ENCODE results near the gene CREB5. TPM values are rescaled to one million over a fixed set of nuclear protein-coding genes. Genes with fewer than 3 reads are reported as not detected.

CREB5 gene
- total RNA-seq, 4 donors from 2014 or later = 6.6 to 18.6 (median 12.6) TPM

DNA sequence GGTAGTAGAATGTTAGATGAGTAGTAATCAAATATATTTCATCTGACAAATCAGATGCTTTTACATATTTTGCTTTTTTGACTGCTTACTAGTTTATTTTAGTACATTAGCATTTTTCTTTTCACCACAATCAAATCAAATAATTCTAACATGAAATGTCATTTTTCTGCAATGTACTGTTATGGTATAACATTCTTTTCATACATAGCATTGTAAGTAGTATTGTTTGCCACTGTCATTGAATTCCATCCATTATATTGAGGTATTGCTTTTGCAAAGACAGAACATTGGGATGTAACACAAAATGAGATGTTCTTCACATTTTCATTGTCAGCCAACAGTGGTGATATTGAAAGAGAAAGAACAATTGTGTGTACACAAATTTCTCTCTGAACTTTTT, 438.4 kb downstream of the CREB5 start:
- H3K27me3 ChIP-seq = peaks cover 0 to 6% (median 2%) of the 10 kb centered on the region in 4 donors
- peaks cover 5 to 18% (median 13%) of the 10 kb centered on the region in 4 donors for H3K4me1 ChIP-seq
- DNase-seq (ENCODE audit: extremely low spot score) = no peak
- TF ChIP-seq, protein P1, sequence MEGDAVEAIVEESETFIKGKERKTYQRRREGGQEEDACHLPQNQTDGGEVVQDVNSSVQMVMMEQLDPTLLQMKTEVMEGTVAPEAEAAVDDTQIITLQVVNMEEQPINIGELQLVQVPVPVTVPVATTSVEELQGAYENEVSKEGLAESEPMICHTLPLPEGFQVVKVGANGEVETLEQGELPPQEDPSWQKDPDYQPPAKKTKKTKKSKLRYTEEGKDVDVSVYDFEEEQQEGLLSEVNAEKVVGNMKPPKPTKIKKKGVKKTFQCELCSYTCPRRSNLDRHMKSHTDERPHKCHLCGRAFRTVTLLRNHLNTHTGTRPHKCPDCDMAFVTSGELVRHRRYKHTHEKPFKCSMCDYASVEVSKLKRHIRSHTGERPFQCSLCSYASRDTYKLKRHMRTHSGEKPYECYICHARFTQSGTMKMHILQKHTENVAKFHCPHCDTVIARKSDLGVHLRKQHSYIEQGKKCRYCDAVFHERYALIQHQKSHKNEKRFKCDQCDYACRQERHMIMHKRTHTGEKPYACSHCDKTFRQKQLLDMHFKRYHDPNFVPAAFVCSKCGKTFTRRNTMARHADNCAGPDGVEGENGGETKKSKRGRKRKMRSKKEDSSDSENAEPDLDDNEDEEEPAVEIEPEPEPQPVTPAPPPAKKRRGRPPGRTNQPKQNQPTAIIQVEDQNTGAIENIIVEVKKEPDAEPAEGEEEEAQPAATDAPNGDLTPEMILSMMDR (IDR thresholded peaks at IDR 0.05) = no peak
- TF ChIP-seq POLR2A (IDR thresholded peaks at IDR 0.05; ENCODE audit: low read depth) (no peak), POLR2AphosphoS5 (IDR thresholded peaks at IDR 0.05) (no peak), EP300 (IDR thresholded peaks at IDR 0.05) (no peak)
- no peaks in the 10 kb centered on the region for H3K9me3 ChIP-seq
- no peak overlapping the region for H3K27ac ChIP-seq (replicated peaks in 1 of 4)
- intact Hi-C loops (cut with DNase I) = loop anchor here (10.0 kb wide), 2 partner anchors 226 to 316 kb away; no protein-coding TSS in a partner anchor
- no peaks in the 10 kb centered on the region for H3K36me3 ChIP-seq
- H3K4me3 ChIP-seq = no peak overlapping the region

DNA sequence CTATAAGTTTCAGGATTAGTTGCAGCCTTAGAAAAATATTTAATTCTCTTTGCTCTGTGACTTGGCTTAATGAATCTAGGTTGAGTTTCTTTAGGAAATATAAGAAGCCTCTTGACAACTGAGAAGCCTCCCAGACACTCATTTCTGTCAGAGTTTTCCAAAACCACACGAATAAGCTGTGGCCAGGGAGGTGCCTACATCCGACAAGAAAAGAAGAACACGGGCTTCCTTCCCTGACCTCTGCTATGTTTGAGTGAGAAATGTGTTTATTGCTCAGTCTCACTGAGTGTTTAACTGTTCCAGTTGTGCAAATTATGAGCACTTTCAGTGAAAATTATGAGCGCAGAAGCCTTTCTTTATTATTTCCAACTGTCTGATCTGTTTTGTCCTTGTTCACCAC, 440.8 kb downstream of the CREB5 start:
- WGBS = 43% methylated on average over 4 of the region's 4 CpGs
- Histone ChIP-seq H3K9me3 (no peaks in the 10 kb centered on the region), H3K27ac (replicated peaks in 1 of 4) (no peak overlapping the region), H3K4me3 (peak overlapping the region in 2 of 4 donors; percentile 59), H3K36me3 (no peaks in the 10 kb centered on the region), H3K27me3 (peaks cover 0 to 6% (median 2%) of the 10 kb centered on the region in 4 donors), H3K4me1 (peaks cover 5 to 19% (median 13%) of the 10 kb centered on the region in 4 donors)
- TF ChIP-seq, protein P1 (IDR thresholded peaks at IDR 0.05) = no peak
- TF ChIP-seq POLR2A (IDR thresholded peaks at IDR 0.05; ENCODE audit: low read depth) = no peak
- no peak for TF ChIP-seq POLR2AphosphoS5 (IDR thresholded peaks at IDR 0.05)
- TF ChIP-seq EP300 (IDR thresholded peaks at IDR 0.05) = no peak
- no peak for DNase-seq (ENCODE audit: extremely low spot score)
- intact Hi-C loops (cut with DNase I) = loop anchor here (2.0 to 10.0 kb wide), 3 partner anchors 228 to 554 kb away; no protein-coding TSS in a partner anchor

DNA sequence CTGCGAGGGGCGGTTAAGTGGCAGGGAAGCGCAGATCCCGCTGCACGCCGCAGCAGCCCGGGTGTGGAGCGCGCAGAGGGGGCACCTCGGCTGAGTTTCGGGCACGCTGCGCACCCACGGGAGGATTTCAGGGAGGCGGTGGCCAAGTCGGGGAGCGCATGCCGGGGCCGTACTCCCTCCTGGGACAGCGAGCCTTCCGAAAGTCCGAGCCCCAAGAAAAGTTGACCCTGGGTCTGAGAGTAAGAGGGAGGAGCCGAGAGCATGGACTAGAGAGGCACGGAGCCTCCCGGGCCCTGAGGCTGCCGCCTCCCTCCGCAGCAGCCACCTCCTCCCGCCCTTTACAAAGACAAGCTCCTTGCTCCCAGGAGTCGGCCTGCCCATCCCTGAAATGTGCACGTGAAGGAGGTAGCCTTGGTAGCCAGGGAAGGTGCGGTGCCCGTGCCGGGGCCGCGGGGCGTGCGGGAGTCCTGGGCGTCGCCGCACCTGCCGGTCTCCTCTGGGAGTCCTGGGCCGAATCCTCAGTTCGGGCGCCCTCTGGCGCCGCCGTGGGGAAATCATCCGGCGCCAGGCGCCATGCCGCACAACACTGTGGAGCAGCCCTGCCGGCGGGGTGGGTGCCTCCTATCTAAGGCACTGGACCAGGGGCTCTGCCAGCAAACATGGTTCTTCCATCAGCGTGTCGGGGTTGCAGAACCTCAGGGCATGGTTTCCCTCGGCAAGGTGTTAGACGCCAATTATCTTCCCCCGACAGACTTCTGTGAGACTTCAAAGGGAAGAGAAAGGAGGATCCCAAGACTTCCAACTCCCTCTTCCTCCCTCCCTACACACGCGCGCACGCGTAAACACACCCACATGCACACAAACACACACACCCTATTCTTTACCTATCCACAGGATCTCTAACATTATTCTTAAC, 441.8 kb downstream of the CREB5 start:
- intact Hi-C loops (cut with DNase I) = loop anchor here (2.0 to 10.0 kb wide), 4 partner anchors 229 to 555 kb away; no protein-coding TSS in a partner anchor
- DNase-seq (ENCODE audit: extremely low spot score) = peak; percentile 94
- TF ChIP-seq, protein P1 (IDR thresholded peaks at IDR 0.05) = peak; percentile 86 to 92 (median 87)
- no peak for TF ChIP-seq POLR2A (IDR thresholded peaks at IDR 0.05; ENCODE audit: low read depth)
- no peak for TF ChIP-seq EP300 (IDR thresholded peaks at IDR 0.05)
- no peak for TF ChIP-seq POLR2AphosphoS5 (IDR thresholded peaks at IDR 0.05)

DNA sequence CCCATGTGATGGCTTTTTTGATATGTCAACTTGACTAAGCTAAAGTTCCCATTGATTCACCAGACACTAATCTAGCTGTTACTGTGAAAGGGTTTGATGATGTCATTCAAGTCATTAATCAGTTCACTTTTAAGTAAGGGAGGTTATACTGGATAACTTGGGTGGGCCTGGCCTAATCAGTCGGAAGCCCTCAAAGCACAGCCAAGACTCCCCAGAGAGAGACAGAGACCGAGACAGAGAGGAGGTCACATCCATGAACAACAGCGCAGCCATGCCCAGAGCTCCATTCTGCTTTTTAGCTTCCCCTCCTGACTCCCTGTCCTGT, 442.4 kb downstream of the CREB5 start:
- no peak for DNase-seq (ENCODE audit: extremely low spot score)
- peaks cover 0 to 6% (median 2%) of the 10 kb centered on the region in 4 donors for H3K27me3 ChIP-seq
- TF ChIP-seq POLR2A (IDR thresholded peaks at IDR 0.05; ENCODE audit: low read depth) = no peak
- TF ChIP-seq POLR2AphosphoS5 (IDR thresholded peaks at IDR 0.05) = no peak
- TF ChIP-seq EP300 (IDR thresholded peaks at IDR 0.05) = no peak
- TF ChIP-seq, protein P1 (IDR thresholded peaks at IDR 0.05) = no peak
- peak overlapping the region in 2 of 4 donors; percentile 59 to 67 for H3K4me3 ChIP-seq
- H3K9me3 ChIP-seq = no peaks in the 10 kb centered on the region
- no peaks in the 10 kb centered on the region for H3K36me3 ChIP-seq
- WGBS = 90% methylated on average over 3 of the region's 3 CpGs
- intact Hi-C loops (cut with DNase I) = loop anchor here (2.0 to 10.0 kb wide), 3 partner anchors 230 to 466 kb away; no protein-coding TSS in a partner anchor
- peaks cover 5 to 24% (median 13%) of the 10 kb centered on the region in 4 donors for H3K4me1 ChIP-seq
- no peak overlapping the region for H3K27ac ChIP-seq (replicated peaks in 1 of 4)

More for the DNA sequence above, 441.8 kb downstream of the CREB5 start:
- Histone ChIP-seq H3K9me3 (no peaks in the 10 kb centered on the region), H3K36me3 (no peaks in the 10 kb centered on the region), H3K27me3 (peaks cover 0 to 6% (median 2%) of the 10 kb centered on the region in 4 donors), H3K4me3 (peak overlapping the region; percentile 59 to 67 (median 62)), H3K4me1 (peaks cover 5 to 24% (median 13%) of the 10 kb centered on the region in 4 donors), H3K27ac (replicated peaks in 1 of 4) (peak overlapping the region; percentile 17 to 52 (median 30))
- WGBS = 10% methylated on average over 42 of the region's 63 CpGs

All from esophagus muscularis mucosa (tissue), 4 donors.